GM13976 (cell line): ENCODE results near the gene TM6SF1.

ENCODE experiments used
- DNase-seq: peaks from one replicate; pipeline ENCODE4 v3.0.0; 2012; ENCODE audit warnings: low spot score
- CTCF ChIP-seq: IDR thresholded peaks from 2 replicates; pipeline ENCODE4 v1.5.1; 2012; ENCODE audit warnings: borderline replicate concordance, mild to moderate bottlenecking; ENCODE audit not compliant: insufficient read depth; ENCODE audit errors: extremely low read depth, missing control alignments, control extremely low read depth
- in situ Hi-C: fragments of 300-500 bp; cut with MboI; formaldehyde crosslinking; loops from one replicate; pipeline ENCODE4 v1.12.0; 2022; ENCODE audit warnings: low sequenced_read_pairs, mixed read lengths, inconsistent platforms; ENCODE audit not compliant: unreplicated experiment

Gene TM6SF1

GRCh38 chr15:83115831-83116565 is 8.6 kb downstream of the TM6SF1 start:
- no peak for TF ChIP-seq CTCF
- DNase-seq: peak; percentile 47
- in situ Hi-C loops: no loop called here

- no peak for DNase-seq
- no peak for TF ChIP-seq CTCF
- in situ Hi-C loops: no loop called here
Measured at GRCh38 chr15:83118291-83118827, 10.9 kb downstream of the TM6SF1 start.

- in situ Hi-C loops: no loop called here
- no peak for DNase-seq
- no peak for TF ChIP-seq CTCF
Measured at GRCh38 chr15:83118968-83119367, 11.5 kb downstream of the TM6SF1 start.

- in situ Hi-C loops: no loop called here
- TF ChIP-seq CTCF: no peak
Measured at GRCh38 chr15:83119968-83120581, 12.6 kb downstream of the TM6SF1 start.

GRCh38 chr15:83123529-83123928 is 16.1 kb downstream of the TM6SF1 start:
- in situ Hi-C loops: no loop called here
- TF ChIP-seq CTCF: no peak
- no peak for DNase-seq

More at GRCh38 chr15:83119968-83120581, 12.6 kb downstream of the TM6SF1 start:
- DNase-seq: no peak

- DNase-seq: no peak
- in situ Hi-C loops: no loop called here
- TF ChIP-seq CTCF: no peak
Measured at GRCh38 chr15:83127547-83128150, 20.2 kb downstream of the TM6SF1 start.
